Mononuclear cell (primary cell): ENCODE data around the gene CHPT1. TPM values are rescaled to one million over a fixed set of nuclear protein-coding genes. Genes with fewer than 3 reads are reported as not detected.
"Not testable (repeated sequence)": the region's sequence is repeated elsewhere in the genome, so short reads cannot be mapped to it uniquely, and the experiment has no call there.

Experiments used
- H3K27me3 ChIP-seq: 2 replicates; pipeline ENCODE4 v1.6.0; 2011; ENCODE audit warnings: low read length, control low read depth; ENCODE audit not compliant: insufficient read depth
- H3K4me1 ChIP-seq: 2 replicates; pipeline ENCODE4 v1.5.1; 2011; ENCODE audit warnings: mild to moderate bottlenecking, low read length, control low read depth; ENCODE audit not compliant: insufficient read depth
- H3K4me3 ChIP-seq: 2 replicates; pipeline ENCODE4 v1.5.1; 2011; ENCODE audit warnings: mild to moderate bottlenecking, low read length, moderate library complexity
- H3K9me3 ChIP-seq: 2 replicates; pipeline ENCODE4 v1.5.1; 2011; ENCODE audit warnings: low read depth, mild to moderate bottlenecking, control low read depth, low read length
- total RNA-seq: library from RNA; depleted of rRNA; stranded (reverse); fragments of >200 nt; gene quantifications from one replicate; pipeline ENCODE4 v1.2.3, GENCODE V29; 2012

The CHPT1 gene
- total RNA-seq, 1 donor: 33.9 TPM

DNA sequence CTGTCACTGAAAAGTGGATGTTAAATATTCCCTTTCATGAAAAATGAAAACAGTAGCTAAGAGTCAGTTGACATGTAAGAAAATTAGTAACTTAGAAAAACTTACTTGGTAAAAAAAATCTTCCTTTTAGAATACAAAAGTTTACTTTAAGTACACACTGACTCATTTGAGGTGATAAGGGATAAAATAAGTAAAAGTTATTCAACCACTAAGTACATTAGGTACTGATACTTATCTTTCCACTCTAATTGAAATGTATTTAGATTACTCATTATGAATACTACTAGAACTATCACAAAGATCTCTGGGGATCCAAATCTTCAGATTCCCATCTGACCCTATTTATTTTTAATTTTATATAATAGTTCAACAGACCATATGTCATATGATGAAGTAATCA is 29.7 kb downstream of the CHPT1 start:
- Histone ChIP-seq H3K4me3 (no peak overlapping the region), H3K27me3 (no peaks in the 10 kb centered on the region), H3K4me1 (no peaks in the 10 kb centered on the region), H3K9me3 (no peaks in the 10 kb centered on the region)

DNA sequence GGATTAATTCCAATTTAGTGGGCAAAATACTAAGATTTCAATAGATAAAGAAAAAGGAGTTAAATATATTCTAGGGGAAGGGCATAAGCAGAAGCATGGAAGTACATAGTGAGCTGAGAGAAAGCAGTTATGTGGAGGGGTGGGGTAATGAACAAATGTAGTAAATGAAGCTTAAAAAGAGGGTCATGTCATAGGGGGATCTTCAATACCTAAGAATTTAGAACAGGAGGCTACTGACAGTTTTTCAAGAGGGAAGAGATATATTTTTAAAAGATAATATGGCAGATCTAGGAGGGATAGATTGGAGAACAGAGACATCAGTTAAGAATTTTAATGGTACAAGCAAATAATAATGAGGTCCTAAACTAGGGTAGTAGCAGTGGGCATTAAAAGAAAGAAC is 32.4 kb downstream of the CHPT1 start:
- no peaks in the 10 kb centered on the region for H3K4me1 ChIP-seq

GRCh38 chr12:101732318-101732717 is 34.9 kb downstream of the CHPT1 start:
- Histone ChIP-seq H3K27me3 (no peaks in the 10 kb centered on the region), H3K9me3 (no peaks in the 10 kb centered on the region), H3K4me3 (no peak overlapping the region), H3K4me1 (no peaks in the 10 kb centered on the region)

More for the DNA sequence above, 32.4 kb downstream of the CHPT1 start:
- no peaks in the 10 kb centered on the region for H3K9me3 ChIP-seq
- H3K27me3 ChIP-seq: no peaks in the 10 kb centered on the region
- no peak overlapping the region for H3K4me3 ChIP-seq

DNA sequence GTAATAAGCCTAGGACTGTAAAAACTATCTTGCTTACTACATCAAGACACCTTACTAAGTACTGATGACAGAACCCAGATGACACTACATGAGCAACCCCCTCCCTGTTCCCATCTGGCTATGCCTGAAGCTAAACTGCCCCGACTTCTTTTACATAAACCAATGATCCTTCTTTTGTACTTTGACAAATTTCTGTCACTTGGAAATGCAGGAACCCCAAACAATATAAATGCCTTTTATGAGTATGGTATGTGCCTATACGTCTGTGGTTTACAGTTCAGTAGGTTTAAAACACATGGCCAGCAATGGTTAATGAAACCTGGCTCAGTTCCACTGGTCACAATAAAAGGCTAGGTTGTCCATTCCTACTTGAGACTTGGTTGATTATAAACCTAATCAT is 35.7 kb downstream of the CHPT1 start:
- H3K27me3 ChIP-seq: no peaks in the 10 kb centered on the region
- no peak overlapping the region for H3K4me3 ChIP-seq
- H3K9me3 ChIP-seq: no peaks in the 10 kb centered on the region
- H3K4me1 ChIP-seq: no peaks in the 10 kb centered on the region

GRCh38 chr12:101734482-101734881 is 37.0 kb downstream of the CHPT1 start:
- not testable (repeated sequence) for H3K27me3 ChIP-seq, H3K4me3 ChIP-seq, H3K9me3 ChIP-seq, H3K4me1 ChIP-seq

DNA sequence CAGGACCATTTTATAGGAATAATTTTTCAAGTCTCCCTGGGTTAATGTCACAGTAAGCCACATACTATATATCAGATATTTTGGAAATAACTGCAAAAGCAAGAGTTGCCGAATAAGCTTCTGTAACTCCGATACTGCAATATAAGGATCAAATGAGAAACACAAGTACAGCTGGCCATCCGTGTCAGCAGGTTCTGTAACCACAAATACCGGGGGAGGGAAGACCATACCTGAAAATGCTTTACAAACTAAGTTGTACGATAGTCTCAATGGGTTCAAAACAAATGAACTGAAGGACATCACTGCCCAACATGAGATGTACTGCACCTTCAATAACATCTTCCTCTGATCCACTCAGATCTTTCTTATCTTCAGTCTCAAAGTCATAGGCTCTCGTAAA is 40.0 kb downstream of the CHPT1 start:
- Histone ChIP-seq H3K4me1 (no peaks in the 10 kb centered on the region), H3K27me3 (no peaks in the 10 kb centered on the region), H3K4me3 (no peak overlapping the region), H3K9me3 (no peaks in the 10 kb centered on the region)

- H3K4me3 ChIP-seq: no peak within 1 kb of the TSS
- no peaks in the 10 kb centered on the region for H3K27me3 ChIP-seq
- H3K4me1 ChIP-seq: peaks cover under 1% of the 10 kb centered on the region
- no peaks in the 10 kb centered on the region for H3K9me3 ChIP-seq
These were observed 41.7 kb downstream of the CHPT1 start, which contains the start of gene SYCP3 for GRCh38 chr12:101738920-101739665. Gene SYCP3 (minus strand): TSS chr12:101739462. CDS start chr12:101737935, 1,527 bp downstream.

DNA sequence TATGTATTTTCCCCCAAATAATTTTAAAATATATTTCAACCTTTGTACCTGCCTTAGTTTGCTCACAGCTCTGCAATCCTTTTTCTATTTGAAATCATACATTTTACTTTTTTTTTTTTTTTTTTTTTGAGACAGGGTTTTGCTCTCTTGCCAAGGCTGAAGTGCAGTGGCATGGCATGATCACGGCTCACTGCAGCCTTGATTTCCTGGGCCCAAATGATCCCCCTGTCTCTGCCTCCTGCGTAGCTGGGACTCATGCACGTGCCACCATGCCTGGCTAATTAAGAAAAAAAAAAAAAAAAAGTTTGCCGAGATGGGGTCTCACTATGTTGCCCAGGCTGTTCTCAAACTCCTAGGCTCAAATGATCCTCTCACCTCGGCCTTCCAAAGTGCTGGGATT is 43.1 kb downstream of the CHPT1 start:
- no peaks in the 10 kb centered on the region for H3K27me3 ChIP-seq
- H3K9me3 ChIP-seq: no peaks in the 10 kb centered on the region
- peaks cover 8% of the 10 kb centered on the region for H3K4me1 ChIP-seq
- H3K4me3 ChIP-seq: no peak overlapping the region

GRCh38 chr12:101740980-101741379 is 43.5 kb downstream of the CHPT1 start:
- peaks cover 8% of the 10 kb centered on the region for H3K4me1 ChIP-seq

GRCh38 chr12:101743242-101743641 is 45.8 kb downstream of the CHPT1 start:
- H3K4me1 ChIP-seq: peaks cover 17% of the 10 kb centered on the region
- no peaks in the 10 kb centered on the region for H3K27me3 ChIP-seq
- no peak overlapping the region for H3K4me3 ChIP-seq
- no peaks in the 10 kb centered on the region for H3K9me3 ChIP-seq

More at GRCh38 chr12:101740980-101741379, 43.5 kb downstream of the CHPT1 start:
- Histone ChIP-seq H3K27me3 (no peaks in the 10 kb centered on the region), H3K9me3 (no peaks in the 10 kb centered on the region), H3K4me3 (no peak overlapping the region)

GRCh38 chr12:101743724-101744472 is 46.5 kb downstream of the CHPT1 start:
- H3K4me1 ChIP-seq: peaks cover 17% of the 10 kb centered on the region

GRCh38 chr12:101745481-101745880 is 48.0 kb downstream of the CHPT1 start:
- Histone ChIP-seq H3K9me3 (no peaks in the 10 kb centered on the region), H3K4me1 (peaks cover 17% of the 10 kb centered on the region), H3K4me3 (no peak overlapping the region), H3K27me3 (no peaks in the 10 kb centered on the region)

More at GRCh38 chr12:101743724-101744472, 46.5 kb downstream of the CHPT1 start:
- no peak overlapping the region for H3K4me3 ChIP-seq
- no peaks in the 10 kb centered on the region for H3K9me3 ChIP-seq
- no peaks in the 10 kb centered on the region for H3K27me3 ChIP-seq

DNA sequence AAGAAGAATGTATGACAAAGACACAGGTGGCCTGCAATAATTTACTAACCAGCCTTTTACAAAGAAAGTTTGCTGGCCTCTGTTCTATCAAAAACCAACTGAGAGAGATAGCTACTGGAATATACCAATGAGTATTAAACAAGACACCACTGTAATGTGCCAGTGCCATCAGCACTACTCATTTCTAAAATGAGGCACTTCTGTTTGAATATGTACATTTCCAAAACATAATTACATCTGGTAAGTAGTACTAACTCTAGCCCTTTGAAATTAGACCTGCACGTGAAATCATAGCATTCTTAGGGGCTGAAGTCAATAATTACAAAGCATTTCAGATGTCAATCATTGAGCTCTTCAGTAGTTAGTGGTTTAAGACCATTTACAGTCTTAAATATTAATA is 48.8 kb downstream of the CHPT1 start:
- no peaks in the 10 kb centered on the region for H3K9me3 ChIP-seq
- no peaks in the 10 kb centered on the region for H3K27me3 ChIP-seq
- H3K4me3 ChIP-seq: no peak overlapping the region
- peaks cover 17% of the 10 kb centered on the region for H3K4me1 ChIP-seq

GRCh38 chr12:101746661-101747060 is 49.2 kb downstream of the CHPT1 start:
- H3K27me3 ChIP-seq: no peaks in the 10 kb centered on the region
- no peaks in the 10 kb centered on the region for H3K9me3 ChIP-seq
- peaks cover 17% of the 10 kb centered on the region for H3K4me1 ChIP-seq
- no peak overlapping the region for H3K4me3 ChIP-seq

DNA sequence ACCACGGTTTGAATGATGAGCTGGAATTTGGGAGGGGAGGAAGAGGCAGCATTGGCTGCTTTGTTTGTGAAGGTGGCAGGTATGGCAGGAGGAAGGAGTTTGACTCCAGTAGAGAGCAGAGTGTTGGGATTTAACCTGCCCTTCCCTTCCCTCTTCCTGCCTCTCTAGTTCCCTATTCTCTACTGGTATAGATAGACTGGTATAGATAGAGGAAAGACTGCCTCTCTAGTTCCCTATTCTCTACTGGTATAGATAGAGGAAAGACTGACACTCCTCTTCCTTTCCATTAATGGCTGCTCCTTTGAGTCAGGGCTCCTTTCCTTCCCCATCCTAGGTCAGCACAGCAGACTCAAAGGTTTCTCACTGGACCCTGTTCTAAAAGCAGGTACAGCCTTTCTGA is 50.3 kb downstream of the CHPT1 start:
- Histone ChIP-seq H3K4me1 (peaks cover 17% of the 10 kb centered on the region), H3K4me3 (no peak overlapping the region), H3K9me3 (no peaks in the 10 kb centered on the region), H3K27me3 (no peaks in the 10 kb centered on the region)
